Ishikawa (cell line): ENCODE results near the gene MACROD2.

Experiments
- CEBPB ChIP-seq: IDR thresholded peaks from 2 replicates; pipeline ENCODE4 v1.6.1; 2012
- CREB1 ChIP-seq: IDR thresholded peaks from 2 replicates; pipeline ENCODE4 v1.6.1; 2012; ENCODE audit warnings: low read depth
- EGR1 ChIP-seq: IDR thresholded peaks from 2 replicates; pipeline ENCODE4 v1.6.1; 2012
- EP300 ChIP-seq: IDR thresholded peaks from 2 replicates; pipeline ENCODE4 v1.6.1; 2012; ENCODE audit warnings: borderline replicate concordance
- FOXM1 ChIP-seq: IDR thresholded peaks from 2 replicates; pipeline ENCODE4 v1.6.1; 2012; ENCODE audit warnings: low read depth, borderline replicate concordance
- NFIC ChIP-seq: IDR thresholded peaks from 2 replicates; pipeline ENCODE4 v1.6.1; 2012
- RAD21 ChIP-seq: IDR thresholded peaks from 2 replicates; pipeline ENCODE4 v1.6.1; 2012; ENCODE audit warnings: low read depth
- TAF1 ChIP-seq: IDR thresholded peaks from 2 replicates; pipeline ENCODE4 v1.6.1; 2012; ENCODE audit warnings: low read depth, mild to moderate bottlenecking
- TCF12 ChIP-seq: IDR thresholded peaks from 2 replicates; pipeline ENCODE4 v1.6.1; 2012; ENCODE audit warnings: low read depth
- TEAD4 ChIP-seq: IDR thresholded peaks from 2 replicates; pipeline ENCODE4 v1.6.1; 2012
- YY1 ChIP-seq: IDR thresholded peaks from 2 replicates; pipeline ENCODE4 v1.6.1; 2012; ENCODE audit warnings: low read depth
- ZBTB7A ChIP-seq: IDR thresholded peaks from 2 replicates; pipeline ENCODE4 v1.6.1; 2012; ENCODE audit warnings: low read depth
- TF ChIP-seq, protein P1 (sequence below): IDR thresholded peaks from 2 replicates; pipeline ENCODE4 v1.6.1; 2012
- TF ChIP-seq, protein P2 (sequence below): IDR thresholded peaks from 2 replicates; pipeline ENCODE4 v1.6.1; 2012
- TF ChIP-seq, protein P3 (sequence below): IDR thresholded peaks from 2 replicates; pipeline ENCODE4 v1.6.1; 2012; ENCODE audit warnings: low read depth, mild to moderate bottlenecking

The MACROD2 gene

DNA sequence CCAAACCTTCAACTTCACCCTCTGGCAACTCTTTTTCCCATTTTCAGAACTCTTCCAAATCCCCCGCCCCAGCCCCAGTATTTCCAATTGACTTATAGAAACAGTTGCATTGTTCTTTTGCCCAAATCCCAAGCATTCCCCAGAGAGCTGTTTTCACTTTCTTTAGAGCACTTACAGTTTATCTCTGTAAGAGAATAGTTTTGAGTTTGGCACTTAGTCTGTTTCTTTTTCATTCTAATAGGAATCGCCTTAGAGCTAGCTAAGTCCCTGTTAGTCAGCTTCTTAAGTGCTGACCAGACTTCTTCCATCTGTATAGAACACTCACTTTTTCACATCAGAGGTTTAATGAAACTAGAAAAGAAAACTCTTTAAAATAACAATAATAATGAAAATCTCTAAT, 716.3 kb downstream of the MACROD2 start:
- no peak for TF ChIP-seq NFIC

GRCh38 chr20:14712302-14712739, 717.0 kb downstream of the MACROD2 start:
- TF ChIP-seq NFIC, result peak; percentile 63
- TF ChIP-seq TCF12, result no peak
- no peak for TF ChIP-seq EGR1
- TF ChIP-seq, protein P1, sequence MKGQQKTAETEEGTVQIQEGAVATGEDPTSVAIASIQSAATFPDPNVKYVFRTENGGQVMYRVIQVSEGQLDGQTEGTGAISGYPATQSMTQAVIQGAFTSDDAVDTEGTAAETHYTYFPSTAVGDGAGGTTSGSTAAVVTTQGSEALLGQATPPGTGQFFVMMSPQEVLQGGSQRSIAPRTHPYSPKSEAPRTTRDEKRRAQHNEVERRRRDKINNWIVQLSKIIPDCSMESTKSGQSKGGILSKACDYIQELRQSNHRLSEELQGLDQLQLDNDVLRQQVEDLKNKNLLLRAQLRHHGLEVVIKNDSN, result no peak
- no peak for TF ChIP-seq EP300
- no peak for TF ChIP-seq FOXM1
- peak; percentile 74 for TF ChIP-seq TEAD4
- TF ChIP-seq, protein P2, sequence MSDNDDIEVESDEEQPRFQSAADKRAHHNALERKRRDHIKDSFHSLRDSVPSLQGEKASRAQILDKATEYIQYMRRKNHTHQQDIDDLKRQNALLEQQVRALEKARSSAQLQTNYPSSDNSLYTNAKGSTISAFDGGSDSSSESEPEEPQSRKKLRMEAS, result no peak
- peak; percentile 25; the same call in 1 of the 2 replicates for TF ChIP-seq CEBPB

DNA sequence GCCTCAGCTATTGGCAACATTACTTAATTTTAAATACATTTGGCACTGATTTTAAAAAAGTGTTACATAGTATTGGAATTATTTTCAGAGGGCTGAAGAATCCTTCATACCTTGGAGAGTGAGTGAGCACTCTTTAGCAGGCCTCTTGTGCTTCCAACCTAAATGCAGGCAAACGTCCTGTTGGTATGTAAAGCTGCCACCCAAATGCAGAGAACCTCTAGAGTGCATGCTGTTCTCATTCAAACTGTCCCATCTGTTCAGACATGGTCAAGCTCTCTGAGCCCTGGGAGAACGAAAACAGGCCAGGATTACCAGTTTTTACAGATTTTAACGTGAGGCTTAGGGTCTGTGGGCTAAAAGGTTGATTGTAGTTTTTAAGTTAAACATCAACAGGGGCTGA, 720.1 kb downstream of the MACROD2 start:
- TF ChIP-seq FOXM1, result no peak

DNA sequence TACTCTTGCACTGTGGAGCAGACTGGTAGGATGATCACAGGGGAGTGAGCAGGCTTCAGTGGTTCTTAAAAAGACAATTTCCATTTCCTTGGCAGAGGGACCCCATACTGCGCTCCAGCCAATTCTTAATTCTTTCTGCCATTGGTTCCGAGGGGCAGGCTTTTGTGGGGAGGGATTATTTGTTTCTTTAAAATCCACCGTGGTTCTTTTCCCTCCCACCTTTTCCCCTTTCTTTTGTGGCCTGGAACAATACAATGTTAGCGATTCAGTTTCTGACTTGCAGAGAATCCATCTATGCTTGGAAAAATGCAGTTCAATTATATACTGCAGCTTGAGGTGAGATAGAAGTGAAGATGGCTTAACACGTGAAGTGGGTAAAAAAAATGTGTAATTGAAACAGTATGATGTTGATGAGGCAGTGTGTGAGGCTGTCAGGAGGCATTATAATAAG, 721.1 kb downstream of the MACROD2 start:
- TF ChIP-seq NFIC (no peak), CREB1 (no peak), ZBTB7A (no peak), EGR1 (no peak), RAD21 (no peak), CEBPB (no peak), TEAD4 (no peak), TAF1 (no peak), EP300 (no peak)
- TF ChIP-seq, protein P1, result no peak
- TF ChIP-seq, protein P3, sequence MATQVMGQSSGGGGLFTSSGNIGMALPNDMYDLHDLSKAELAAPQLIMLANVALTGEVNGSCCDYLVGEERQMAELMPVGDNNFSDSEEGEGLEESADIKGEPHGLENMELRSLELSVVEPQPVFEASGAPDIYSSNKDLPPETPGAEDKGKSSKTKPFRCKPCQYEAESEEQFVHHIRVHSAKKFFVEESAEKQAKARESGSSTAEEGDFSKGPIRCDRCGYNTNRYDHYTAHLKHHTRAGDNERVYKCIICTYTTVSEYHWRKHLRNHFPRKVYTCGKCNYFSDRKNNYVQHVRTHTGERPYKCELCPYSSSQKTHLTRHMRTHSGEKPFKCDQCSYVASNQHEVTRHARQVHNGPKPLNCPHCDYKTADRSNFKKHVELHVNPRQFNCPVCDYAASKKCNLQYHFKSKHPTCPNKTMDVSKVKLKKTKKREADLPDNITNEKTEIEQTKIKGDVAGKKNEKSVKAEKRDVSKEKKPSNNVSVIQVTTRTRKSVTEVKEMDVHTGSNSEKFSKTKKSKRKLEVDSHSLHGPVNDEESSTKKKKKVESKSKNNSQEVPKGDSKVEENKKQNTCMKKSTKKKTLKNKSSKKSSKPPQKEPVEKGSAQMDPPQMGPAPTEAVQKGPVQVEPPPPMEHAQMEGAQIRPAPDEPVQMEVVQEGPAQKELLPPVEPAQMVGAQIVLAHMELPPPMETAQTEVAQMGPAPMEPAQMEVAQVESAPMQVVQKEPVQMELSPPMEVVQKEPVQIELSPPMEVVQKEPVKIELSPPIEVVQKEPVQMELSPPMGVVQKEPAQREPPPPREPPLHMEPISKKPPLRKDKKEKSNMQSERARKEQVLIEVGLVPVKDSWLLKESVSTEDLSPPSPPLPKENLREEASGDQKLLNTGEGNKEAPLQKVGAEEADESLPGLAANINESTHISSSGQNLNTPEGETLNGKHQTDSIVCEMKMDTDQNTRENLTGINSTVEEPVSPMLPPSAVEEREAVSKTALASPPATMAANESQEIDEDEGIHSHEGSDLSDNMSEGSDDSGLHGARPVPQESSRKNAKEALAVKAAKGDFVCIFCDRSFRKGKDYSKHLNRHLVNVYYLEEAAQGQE, result no peak
- TF ChIP-seq, protein P2, result no peak

DNA sequence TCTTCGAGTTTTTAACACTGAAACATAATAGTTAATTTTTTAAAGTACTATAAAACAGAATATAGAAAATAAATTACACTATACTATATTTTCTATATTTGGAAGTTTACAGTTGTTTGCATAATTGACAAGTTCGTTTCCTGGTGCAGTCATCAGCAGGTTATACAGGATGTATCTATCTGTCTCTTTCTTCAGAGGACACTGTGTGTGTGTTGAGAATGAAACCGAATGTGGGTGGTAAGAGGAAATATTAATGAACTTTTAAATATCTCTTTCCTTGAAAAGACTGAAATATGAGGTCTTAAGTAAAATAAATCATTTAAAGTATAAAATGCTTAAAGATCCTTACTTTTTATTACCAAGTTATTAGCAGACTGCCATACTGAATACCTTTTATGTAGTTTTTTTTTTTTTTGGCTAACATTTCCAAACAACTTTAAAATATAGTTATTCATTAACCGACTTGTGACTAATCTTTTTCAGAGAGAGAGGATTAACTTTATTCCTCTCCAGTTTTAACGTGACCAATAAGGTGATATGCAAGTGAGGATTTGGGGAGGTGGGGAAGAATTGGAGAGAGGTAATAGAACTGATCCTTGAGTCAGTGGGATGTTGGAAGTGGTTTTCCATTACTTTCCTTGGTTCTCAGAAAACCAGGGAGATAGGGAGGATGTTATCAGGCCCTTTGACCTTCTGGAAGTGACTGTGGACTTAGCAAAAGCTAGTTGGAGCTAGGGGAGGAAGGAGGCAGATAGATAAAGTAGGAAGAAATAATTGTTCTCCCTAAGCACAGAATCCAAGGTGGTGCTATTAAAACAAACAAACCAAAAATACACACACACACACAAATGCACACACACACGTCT, 722.1 kb downstream of the MACROD2 start:
- no peak for TF ChIP-seq FOXM1
- TF ChIP-seq YY1, result no peak
- TF ChIP-seq, protein P1, result no peak
- TF ChIP-seq TEAD4, result no peak
- TF ChIP-seq, protein P3, result no peak
- TF ChIP-seq, protein P2, result no peak
- no peak for TF ChIP-seq EP300
- no peak for TF ChIP-seq NFIC
- no peak for TF ChIP-seq RAD21
- TF ChIP-seq TAF1, result no peak
- no peak for TF ChIP-seq EGR1
- no peak for TF ChIP-seq TCF12
- TF ChIP-seq CREB1, result no peak
- TF ChIP-seq ZBTB7A, result no peak
- TF ChIP-seq CEBPB, result no peak

DNA sequence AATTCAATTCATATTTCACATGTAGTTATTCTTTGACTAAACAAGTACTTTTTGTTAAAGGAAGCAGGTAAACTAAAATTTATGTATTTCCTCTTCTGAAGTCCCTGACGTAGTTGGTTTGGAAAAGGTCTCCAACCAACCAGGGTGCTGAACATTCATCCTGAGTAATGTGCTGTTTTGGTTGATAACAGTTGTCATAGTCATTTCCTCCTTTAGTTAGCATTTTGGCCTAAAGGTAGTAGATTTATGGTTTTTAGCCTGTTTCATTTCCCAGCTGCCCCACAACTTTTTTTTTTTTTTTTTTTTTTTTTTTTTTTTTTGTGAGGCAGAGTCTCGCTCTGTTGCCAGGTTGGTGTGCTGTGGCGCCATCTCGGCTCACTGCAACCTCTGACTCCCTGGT, 724.9 kb downstream of the MACROD2 start:
- TF ChIP-seq CEBPB (no peak), NFIC (no peak), TAF1 (no peak), TEAD4 (no peak), CREB1 (no peak), TCF12 (no peak), ZBTB7A (no peak), EGR1 (no peak), YY1 (no peak), RAD21 (no peak), FOXM1 (no peak), EP300 (no peak)
- TF ChIP-seq, protein P1, result no peak
- TF ChIP-seq, protein P2, result no peak
